NT2/D1 (cell line): ENCODE results near the gene DOCK7.

Experiments
- SUZ12 ChIP-seq: IDR thresholded peaks from 2 replicates; pipeline ENCODE4 v1.6.1; 2011; ENCODE audit not compliant: insufficient read length, insufficient read depth; ENCODE audit errors: extremely low read depth
- YY1 ChIP-seq: IDR thresholded peaks from 2 replicates; pipeline ENCODE4 v1.6.1; 2011; ENCODE audit not compliant: insufficient read length, insufficient read depth
- ZNF274 ChIP-seq: IDR thresholded peaks from 2 replicates; pipeline ENCODE4 v1.6.1; 2011; ENCODE audit warnings: mild to moderate bottlenecking, low read depth, low read length

DNA sequence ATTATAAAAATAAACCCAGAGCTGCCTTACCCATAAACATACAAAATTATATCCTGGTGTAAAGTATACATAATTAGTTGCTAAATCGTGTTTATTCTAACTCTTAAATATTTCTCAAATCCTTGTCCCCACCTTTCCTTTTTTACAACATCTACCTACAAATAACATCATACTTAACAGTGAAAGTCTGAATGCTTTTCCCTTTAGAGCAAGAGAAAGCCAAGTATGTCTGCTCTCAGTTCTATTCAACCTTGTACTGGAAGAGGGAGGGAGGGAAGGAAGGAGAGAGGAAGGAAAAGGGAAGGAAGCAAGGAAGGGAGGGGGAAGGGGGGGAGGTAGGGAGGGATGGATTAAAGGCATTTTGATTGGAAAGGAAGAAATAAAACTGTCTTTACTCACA, 14.6 kb downstream of the DOCK7 start:
- no peak for TF ChIP-seq YY1
- no peak for TF ChIP-seq SUZ12
- TF ChIP-seq ZNF274 = no peak
